H1 (cell line): Measurements from ENCODE around the gene UGT1A6. TPM values are rescaled to one million over a fixed set of nuclear protein-coding genes. Genes with fewer than 3 reads are reported as not detected.

ENCODE experiments used
- CTCF ChIA-PET: fragments of 300-600 bp; sonication (Branson Sonifier 250); formaldehyde crosslinking; loops from one replicate; lab custom pipeline; 2021; ENCODE audit not compliant: partially characterized antibody; lab: Charles Lee
- POLR2A ChIA-PET: fragments of 300-600 bp; sonication (Branson Sonifier 250); formaldehyde crosslinking; loops from one replicate; lab custom pipeline; 2021; ENCODE audit warnings: inconsistent platforms; ENCODE audit not compliant: partially characterized antibody; lab: Charles Lee
- DNase-seq, 2 experiments: peaks; one replicate each; pipeline versions ENCODE4 v3.0.0 to v3.0.0-alpha.2; 2010 to 2022; ENCODE audit warnings: low spot score in 2 of 2, low read depth in 1 of 2, mixed read lengths in 1 of 2
- FAIRE-seq: peaks from 2 replicates; lab custom pipeline; 2011; peaks lifted over from hg19 to GRCh38; lab: Jason Lieb, UNC
- H2AFZ ChIP-seq: 2 replicates; pipeline ENCODE4 v1.8.1; 2012; ENCODE audit warnings: low read length, inconsistent platforms
- H2AK5ac ChIP-seq: 2 replicates; pipeline ENCODE4 v1.6.1; 2013; ENCODE audit warnings: low read depth, low read length
- H2BK120ac ChIP-seq: replicated peaks from 2 replicates; pipeline ENCODE3; 2013; ENCODE audit warnings: low read depth, low read length, inconsistent platforms
- H2BK12ac ChIP-seq: 2 replicates; pipeline ENCODE4 v1.6.1; 2013; ENCODE audit warnings: low read depth, low read length
- H2BK15ac ChIP-seq: 2 replicates; pipeline ENCODE4 v1.6.1; 2013; ENCODE audit warnings: low read length
- H2BK20ac ChIP-seq: 2 replicates; pipeline ENCODE4 v1.6.1; 2013; ENCODE audit warnings: low read length
- H2BK5ac ChIP-seq: 2 replicates; pipeline ENCODE4 v1.6.1; 2013; ENCODE audit warnings: low read depth, low read length
- H3K14ac ChIP-seq: 2 replicates; pipeline ENCODE4 v1.6.1; 2013; ENCODE audit warnings: inconsistent platforms; ENCODE audit not compliant: insufficient read length
- H3K18ac ChIP-seq: 2 replicates; pipeline ENCODE4 v1.6.1; 2013; ENCODE audit warnings: low read length; ENCODE audit errors: extremely low read depth
- H3K23ac ChIP-seq: 2 replicates; pipeline ENCODE4 v1.6.1; 2013; ENCODE audit warnings: inconsistent platforms; ENCODE audit not compliant: insufficient read length
- H3K23me2 ChIP-seq: 2 replicates; pipeline ENCODE4 v1.6.1; 2013; ENCODE audit warnings: low read depth, low read length
- H3K27ac ChIP-seq: 2 replicates; pipeline ENCODE4 v1.6.1; 2011; ENCODE audit warnings: low read depth, low read length, inconsistent platforms
- H3K27me3 ChIP-seq, 4 experiments: replicated peaks in 1 of 4; 1 replicate in 1 of 4; 2 replicates in 3 of 4; pipeline versions ENCODE4 v1.6.1 to v1.8.1; 2011 to 2013; ENCODE audit warnings: low read length in 3 of 4, mild to moderate bottlenecking in 3 of 4, inconsistent platforms in 2 of 4, mixed read lengths in 2 of 4, moderate library complexity in 1 of 4; ENCODE audit not compliant: control insufficient read depth in 3 of 4, insufficient read depth in 3 of 4; ENCODE audit errors: extremely low read depth in 1 of 4
- H3K36me3 ChIP-seq, 4 experiments: 2 replicates each; pipeline versions ENCODE4 v1.6.1 to v1.8.1; 2011 to 2013; ENCODE audit warnings: mild to moderate bottlenecking in 4 of 4, low read length in 3 of 4, moderate library complexity in 2 of 4, control low read depth in 1 of 4, inconsistent platforms in 1 of 4; ENCODE audit not compliant: insufficient read depth in 4 of 4, control insufficient read depth in 2 of 4
- H3K4ac ChIP-seq: replicated peaks from 2 replicates; pipeline ENCODE3; 2013; ENCODE audit warnings: low read length, low read depth, mixed read lengths, inconsistent platforms; ENCODE audit not compliant: insufficient read length
- H3K4me1 ChIP-seq, 4 experiments: replicated peaks in 1 of 4; 1 replicate in 1 of 4; 2 replicates in 3 of 4; pipeline versions ENCODE4 v1.6.1 to v1.8.1; 2011 to 2013; ENCODE audit warnings: low read length in 3 of 4, inconsistent platforms in 2 of 4, mixed read lengths in 1 of 4; ENCODE audit not compliant: insufficient read depth in 4 of 4, control insufficient read depth in 3 of 4
- H3K4me2 ChIP-seq, 2 experiments: 2 replicates each; pipeline versions ENCODE4 v1.6.1 to v1.8.1; 2011 to 2013; ENCODE audit warnings: low read depth in 2 of 2, low read length in 2 of 2, control low read depth in 1 of 2, inconsistent platforms in 1 of 2, mild to moderate bottlenecking in 1 of 2; ENCODE audit not compliant: insufficient read depth in 1 of 2
- H3K4me3 ChIP-seq, 4 experiments: fragments of 200-600, 300-600 bp in 1 of 4; sonication (generic), shearing (Covaris generic), sonication (Bioruptor Twin) in 1 of 4; 2 replicates each; pipeline versions ENCODE4 v1.5.1 to v1.8.1; 2011 to 2016; ENCODE audit warnings: low read length in 4 of 4, low read depth in 3 of 4, control low read depth in 2 of 4, inconsistent platforms in 2 of 4, mild to moderate bottlenecking in 2 of 4, mixed read lengths in 1 of 4, moderate library complexity in 1 of 4; ENCODE audit not compliant: insufficient read depth in 2 of 4; ENCODE audit errors: extremely low read depth in 1 of 4
- H3K56ac ChIP-seq: replicated peaks from 2 replicates; pipeline ENCODE3; 2013; ENCODE audit warnings: low read depth, mild to moderate bottlenecking, mixed read lengths, low read length, inconsistent platforms; ENCODE audit not compliant: insufficient read length
- H3K79me1 ChIP-seq: 2 replicates; pipeline ENCODE4 v1.6.1; 2013; ENCODE audit warnings: low read depth, low read length, control low read depth
- H3K79me2 ChIP-seq, 2 experiments: 2 replicates each; pipeline versions ENCODE4 v1.6.1 to v1.8.1; 2012 to 2013; ENCODE audit warnings: low read length in 2 of 2, mild to moderate bottlenecking in 2 of 2, inconsistent platforms in 1 of 2; ENCODE audit not compliant: insufficient read depth in 2 of 2, control insufficient read depth in 1 of 2
- H3K9ac ChIP-seq, 4 experiments: replicated peaks in 1 of 4; 1 replicate in 1 of 4; 2 replicates in 3 of 4; pipeline versions ENCODE4 v1.6.1 to v1.8.1; 2011 to 2013; ENCODE audit warnings: low read depth in 3 of 4, low read length in 3 of 4, control low read depth in 2 of 4, mild to moderate bottlenecking in 2 of 4, moderate library complexity in 2 of 4, inconsistent platforms in 1 of 4; ENCODE audit errors: extremely low read depth in 1 of 4
- H3K9me3 ChIP-seq, 2 experiments: 2 replicates each; pipeline versions ENCODE4 v1.6.1 to v1.8.1; 2012 to 2013; ENCODE audit warnings: mild to moderate bottlenecking in 2 of 2, moderate library complexity in 2 of 2, control low read depth in 1 of 2, inconsistent platforms in 1 of 2, low read depth in 1 of 2, low read length in 1 of 2, mixed read lengths in 1 of 2; ENCODE audit not compliant: insufficient read depth in 2 of 2
- H4K20me1 ChIP-seq, 2 experiments: replicated peaks in 1 of 2; 2 replicates each; pipeline versions ENCODE3 to v1.8.1; 2011 to 2013; ENCODE audit warnings: inconsistent platforms in 2 of 2, low read length in 2 of 2, mild to moderate bottlenecking in 1 of 2; ENCODE audit not compliant: insufficient read depth in 2 of 2, control insufficient read depth in 1 of 2
- H4K5ac ChIP-seq: 2 replicates; pipeline ENCODE4 v1.6.1; 2013; ENCODE audit warnings: low read length, low read depth, mixed read lengths, inconsistent platforms; ENCODE audit not compliant: insufficient read length
- H4K8ac ChIP-seq: 2 replicates; pipeline ENCODE4 v1.8.0; 2013; ENCODE audit warnings: mild to moderate bottlenecking, moderate library complexity, low read length, inconsistent platforms; ENCODE audit not compliant: insufficient read depth; ENCODE audit errors: extremely low read depth
- H4K91ac ChIP-seq: replicated peaks from 2 replicates; pipeline ENCODE3; 2013; ENCODE audit warnings: low read length, mixed read lengths, inconsistent platforms; ENCODE audit not compliant: insufficient read length
- JUND ChIP-seq: IDR thresholded peaks from 2 replicates; pipeline ENCODE4 v1.6.1; 2011; ENCODE audit warnings: mild to moderate bottlenecking, improper control_type of control experiment, low read length
- NANOG ChIP-seq: IDR thresholded peaks from 2 replicates; pipeline ENCODE4 v1.6.1; 2011; ENCODE audit warnings: low read length, low read depth, mild to moderate bottlenecking, inconsistent platforms; ENCODE audit not compliant: insufficient read depth, poor library complexity, severe bottlenecking
- POLR2AphosphoS5 ChIP-seq: IDR thresholded peaks from 2 replicates; pipeline ENCODE4 v1.6.1; 2011; ENCODE audit warnings: low read depth, low read length
- RBBP5 ChIP-seq: IDR thresholded peaks from 2 replicates; pipeline ENCODE4 v1.7.1; 2012; ENCODE audit warnings: low read depth, mild to moderate bottlenecking, inconsistent platforms, low read length, moderate library complexity, borderline replicate concordance
- SIN3A ChIP-seq, 2 experiments: IDR thresholded peaks in 1 of 2; conservative IDR thresholded peaks in 1 of 2; 2 replicates each; pipeline ENCODE4 v1.6.1; 2011 to 2012; ENCODE audit warnings: low read length in 2 of 2, improper control_type of control experiment in 1 of 2, low read depth in 1 of 2, mild to moderate bottlenecking in 1 of 2
- SIRT6 ChIP-seq: IDR thresholded peaks from one replicate; pipeline ENCODE4 v1.7.1; 2012; ENCODE audit warnings: low read length, inconsistent platforms
- SP4 ChIP-seq: IDR thresholded peaks from 2 replicates; pipeline ENCODE4 v1.6.1; 2012; ENCODE audit warnings: low read length, inconsistent platforms
- TEAD4 ChIP-seq: IDR thresholded peaks from 2 replicates; pipeline ENCODE4 v1.6.1; 2012; ENCODE audit warnings: low read depth, low read length, inconsistent platforms, mixed read lengths
- ZNF274 ChIP-seq: IDR thresholded peaks from 2 replicates; pipeline ENCODE4 v1.7.0; 2012; ENCODE audit warnings: low read length, borderline replicate concordance; ENCODE audit errors: extremely low read depth
- WGBS, 2 experiments: shearing (Covaris generic) in 1 of 2; methylation state at CpG; one replicate each; pipeline versions ENCODE4 v1.1.6 to v1.1.7; 2013 to 2015; ENCODE audit warnings: low lambda C conversion rate in 2 of 2, mixed read lengths in 2 of 2, inconsistent platforms in 1 of 2, low coverage in 1 of 2, missing lambda C conversion rate in 1 of 2; ENCODE audit not compliant: insufficient replicate concordance in 2 of 2, insufficient coverage in 1 of 2, insufficient read length in 1 of 2; ENCODE audit errors: extremely low coverage in 1 of 2, missing lambda C conversion rate in 1 of 2; 5-methylcytosine and 5-hydroxymethylcytosine counted together
- polyA plus RNA-seq, 7 experiments: library from polyadenylated mRNA; depleted of rRNA in 3 of 7; stranded (reverse) in 5 of 7; unstranded in 2 of 7; fragments of >200 nt in 5 of 7; fragments of 200-250 nt in 2 of 7; gene quantifications; 1 replicate in 5 of 7; 2 replicates in 1 of 7; 4 replicates in 1 of 7; pipeline versions ENCODE4 v1.2.1 to v1.2.3, GENCODE V29; 2011 to 2013; ENCODE audit warnings: missing spikeins in 2 of 7, mixed read lengths in 2 of 7
- total RNA-seq: library from RNA; stranded (reverse); fragmentation: NEBNext Ultra II Directional; extraction: Animal tissue kit (Norgen Biotek cat#: 25700); gene quantifications from 2 replicates; pipeline ENCODE4 v1.2.1, GENCODE V29; 2021
- TF ChIP-seq, protein P1 (sequence below): IDR thresholded peaks from 2 replicates; pipeline ENCODE4 v1.6.1; 2012; ENCODE audit warnings: low read length, inconsistent platforms
- TF ChIP-seq, protein P2 (sequence below): IDR thresholded peaks from 2 replicates; pipeline ENCODE4 v1.6.1; 2012; ENCODE audit warnings: inconsistent platforms

The UGT1A6 gene
- total and polyA plus RNA-seq, 2 of the 8 experiments (the other 6 are each of a cell fraction or from before 2014, with no cell fraction given) = not detected

DNA sequence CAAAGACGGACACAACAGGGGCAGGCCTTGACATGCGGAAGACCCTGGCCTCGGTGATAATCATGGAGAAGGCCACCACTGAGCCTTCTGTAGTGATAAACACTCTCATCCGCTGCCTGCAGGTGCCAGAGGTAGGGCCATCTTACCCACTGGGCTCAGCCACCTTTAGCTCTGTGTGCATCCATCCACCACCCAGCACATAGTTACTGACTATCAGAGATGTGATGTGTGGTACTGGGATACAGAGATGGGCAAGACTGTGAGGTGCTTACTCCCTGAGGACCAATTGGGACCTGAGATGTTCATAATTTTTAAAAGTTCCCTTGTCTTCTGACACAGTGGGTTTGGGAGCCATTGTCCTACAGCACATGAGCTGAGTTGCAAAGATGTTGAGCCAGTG, 87.0 kb downstream of the UGT1A6 start:
- DNase-seq = no peak
- no peak for FAIRE-seq
- TF ChIP-seq JUND (no peak), SIN3A (conservative IDR thresholded peaks at IDR 0.05 in 1 of 2, IDR thresholded peaks at IDR 0.05 in 1 of 2; ENCODE audit: low read depth in 1 of 2, low read length in 2 of 2) (no peak), TEAD4 (no peak), POLR2AphosphoS5 (no peak), ZNF274 (no peak), SP4 (no peak), RBBP5 (no peak), NANOG (no peak), SIRT6 (no peak)
- TF ChIP-seq, protein P1, sequence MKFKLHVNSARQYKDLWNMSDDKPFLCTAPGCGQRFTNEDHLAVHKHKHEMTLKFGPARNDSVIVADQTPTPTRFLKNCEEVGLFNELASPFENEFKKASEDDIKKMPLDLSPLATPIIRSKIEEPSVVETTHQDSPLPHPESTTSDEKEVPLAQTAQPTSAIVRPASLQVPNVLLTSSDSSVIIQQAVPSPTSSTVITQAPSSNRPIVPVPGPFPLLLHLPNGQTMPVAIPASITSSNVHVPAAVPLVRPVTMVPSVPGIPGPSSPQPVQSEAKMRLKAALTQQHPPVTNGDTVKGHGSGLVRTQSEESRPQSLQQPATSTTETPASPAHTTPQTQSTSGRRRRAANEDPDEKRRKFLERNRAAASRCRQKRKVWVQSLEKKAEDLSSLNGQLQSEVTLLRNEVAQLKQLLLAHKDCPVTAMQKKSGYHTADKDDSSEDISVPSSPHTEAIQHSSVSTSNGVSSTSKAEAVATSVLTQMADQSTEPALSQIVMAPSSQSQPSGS = no peak
- TF ChIP-seq, protein P2, sequence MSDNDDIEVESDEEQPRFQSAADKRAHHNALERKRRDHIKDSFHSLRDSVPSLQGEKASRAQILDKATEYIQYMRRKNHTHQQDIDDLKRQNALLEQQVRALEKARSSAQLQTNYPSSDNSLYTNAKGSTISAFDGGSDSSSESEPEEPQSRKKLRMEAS = no peak

More for the DNA sequence above, 87.0 kb downstream of the UGT1A6 start:
- H3K79me2 ChIP-seq = no peaks in the 10 kb centered on the region
- H2BK5ac ChIP-seq = no peak overlapping the region
- WGBS, 2 experiments = 96% methylated on average over 4 of the region's 4 CpGs; no CpG with 5 or more reads in 1 of the 2 experiments
- no peak overlapping the region for H2BK12ac ChIP-seq
- no peaks in the 10 kb centered on the region for H3K4me1 ChIP-seq
- no peaks in the 10 kb centered on the region for H3K36me3 ChIP-seq
- CTCF ChIA-PET = interaction anchor here (0.7 kb wide), 1 partner anchor 43 kb away, joined by 3 read pairs; no protein-coding TSS in a partner anchor
- no peak overlapping the region for H4K5ac ChIP-seq
- no peak overlapping the region for H3K4me3 ChIP-seq
- no peak overlapping the region for H3K23ac ChIP-seq
- H2AFZ ChIP-seq = no peak overlapping the region
- no peak overlapping the region for H3K14ac ChIP-seq
- H2AK5ac ChIP-seq = no peak overlapping the region
- H3K27me3 ChIP-seq = no peaks in the 10 kb centered on the region
- H3K23me2 ChIP-seq = no peaks in the 10 kb centered on the region; the same call in 1 of the 2 replicates
- H4K91ac ChIP-seq = no peak overlapping the region
- H2BK15ac ChIP-seq = no peak overlapping the region
- no peak overlapping the region for H3K4me2 ChIP-seq
- no peaks in the 10 kb centered on the region for H4K20me1 ChIP-seq
- POLR2A ChIA-PET = no interaction called here
- peaks cover 9 to 13% of the 10 kb centered on the region in 2 experiments; a peak in 3 of 4 replicates for H3K9me3 ChIP-seq
- H3K27ac ChIP-seq = no peak overlapping the region
- H3K18ac ChIP-seq = no peak overlapping the region
- H3K4ac ChIP-seq = no peak overlapping the region
- no peak overlapping the region for H2BK120ac ChIP-seq
- no peaks in the 10 kb centered on the region for H3K79me1 ChIP-seq
- H3K9ac ChIP-seq = no peak overlapping the region
- H3K56ac ChIP-seq = no peak overlapping the region
- no peak overlapping the region for H2BK20ac ChIP-seq
- H4K8ac ChIP-seq = no peak overlapping the region
